NCI-H146 (cell line): ENCODE results near the gene PTPRO.

Experiments
- DNase-seq: peaks from one replicate; lab custom pipeline; 2025; lab: John Stamatoyannopoulos, UW

Gene PTPRO

GRCh38 chr12:15350643-15351042, 28.3 kb downstream of the PTPRO start:
- DNase-seq = no peak

- DNase-seq = peak; percentile 76
These were observed 33.5 kb downstream of the PTPRO start for GRCh38 chr12:15355766-15356165.

- DNase-seq = peak; percentile 99
These were observed 34.6 kb downstream of the PTPRO start for GRCh38 chr12:15356951-15357364.

GRCh38 chr12:15364221-15365160, 42.2 kb downstream of the PTPRO start:
- peak; percentile 48 for DNase-seq

DNA sequence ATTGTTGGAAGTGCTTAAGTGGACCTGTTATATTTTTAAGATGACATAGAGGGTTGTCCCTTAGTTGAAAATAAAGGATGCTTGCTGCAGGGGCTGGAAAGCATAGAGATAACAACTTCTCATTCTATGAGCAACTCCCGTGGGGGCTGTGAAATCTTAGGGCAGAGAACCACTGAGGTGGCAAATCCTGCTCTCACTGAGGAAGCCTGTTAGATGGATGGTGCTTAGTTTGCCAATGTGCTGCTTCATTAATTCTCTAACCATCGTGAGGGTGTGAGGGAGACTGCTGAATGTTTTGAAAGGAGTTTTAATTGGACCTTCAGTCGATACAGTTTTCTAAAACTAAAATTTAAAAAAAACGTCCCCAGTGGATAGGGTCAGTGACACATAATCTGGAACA, 46.5 kb downstream of the PTPRO start:
- DNase-seq = no peak

- no peak for DNase-seq
These were observed 50.0 kb downstream of the PTPRO start for GRCh38 chr12:15372352-15372751.

DNA sequence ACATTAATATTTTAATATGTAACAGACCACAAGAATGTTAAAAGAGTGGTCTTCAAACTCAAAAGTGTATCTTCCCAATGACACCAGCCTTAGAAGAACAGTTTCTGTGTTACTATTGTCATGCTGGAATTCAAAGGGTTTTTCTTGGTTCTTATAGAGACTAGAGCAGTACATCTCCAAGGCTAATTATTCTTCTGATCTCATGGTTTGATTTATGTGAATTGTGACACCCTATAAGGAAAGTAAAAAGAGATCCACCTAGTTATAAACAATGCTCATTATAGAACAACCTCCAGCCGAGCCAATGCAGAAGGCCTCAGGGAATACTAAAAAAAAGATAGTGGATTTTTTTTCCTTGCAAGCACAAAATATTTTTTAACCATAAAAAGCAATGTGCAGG, 65.5 kb downstream of the PTPRO start:
- no peak for DNase-seq

DNA sequence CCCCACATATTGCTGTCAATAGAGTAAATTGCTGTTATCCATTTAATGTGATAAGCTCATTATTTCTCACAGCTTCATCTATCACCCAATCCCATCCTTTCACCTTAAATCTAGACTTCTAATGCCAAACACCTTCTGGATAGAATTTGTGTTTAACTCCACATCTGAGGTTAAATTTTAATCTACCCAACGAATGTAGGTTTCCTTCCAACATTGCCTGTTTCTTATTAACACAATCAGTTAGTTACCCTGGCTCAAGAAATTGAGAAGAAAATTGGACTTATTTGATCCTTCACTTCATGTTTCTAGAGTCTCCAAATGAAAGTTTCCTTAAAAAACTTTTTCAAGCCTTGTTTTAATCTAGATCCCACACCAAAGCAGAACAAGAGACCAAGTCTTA, 67.3 kb downstream of the PTPRO start:
- no peak for DNase-seq

DNA sequence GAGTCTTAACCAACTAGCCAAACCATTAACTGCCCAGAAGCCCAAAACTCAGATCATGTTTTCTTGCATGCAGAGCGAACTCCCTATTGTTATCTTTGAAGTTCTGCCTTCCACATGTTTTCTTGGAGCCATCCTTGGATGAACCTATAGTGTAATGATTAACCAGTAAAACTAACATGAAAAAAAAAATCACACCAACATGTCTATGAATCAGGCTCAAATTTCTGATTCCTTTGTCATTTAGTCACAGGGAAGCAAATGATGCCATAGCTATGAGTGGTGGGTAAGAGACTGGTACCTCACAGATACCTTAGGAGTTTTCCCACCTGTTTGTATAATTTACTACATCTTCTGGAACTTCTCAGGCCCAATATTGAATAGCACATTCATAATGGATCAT, 70.7 kb downstream of the PTPRO start:
- no peak for DNase-seq

DNA sequence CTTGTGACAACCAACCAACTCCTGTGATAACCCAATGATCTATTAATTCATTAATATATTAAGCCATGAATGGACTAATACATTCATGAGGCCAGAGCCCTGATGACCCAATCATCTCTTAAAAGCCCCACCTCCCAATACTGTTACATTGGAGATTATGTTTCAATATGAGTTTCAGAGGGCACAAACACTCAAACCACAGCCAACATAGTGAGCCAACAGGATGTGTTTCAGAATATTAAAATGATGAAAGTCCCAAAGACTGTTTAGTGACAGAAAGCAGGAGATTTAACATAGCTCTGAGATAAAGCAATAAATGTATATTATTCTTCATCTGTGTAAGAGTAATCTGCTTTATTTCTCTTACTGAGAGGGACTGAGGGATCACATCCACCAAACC, 71.7 kb downstream of the PTPRO start:
- no peak for DNase-seq

DNA sequence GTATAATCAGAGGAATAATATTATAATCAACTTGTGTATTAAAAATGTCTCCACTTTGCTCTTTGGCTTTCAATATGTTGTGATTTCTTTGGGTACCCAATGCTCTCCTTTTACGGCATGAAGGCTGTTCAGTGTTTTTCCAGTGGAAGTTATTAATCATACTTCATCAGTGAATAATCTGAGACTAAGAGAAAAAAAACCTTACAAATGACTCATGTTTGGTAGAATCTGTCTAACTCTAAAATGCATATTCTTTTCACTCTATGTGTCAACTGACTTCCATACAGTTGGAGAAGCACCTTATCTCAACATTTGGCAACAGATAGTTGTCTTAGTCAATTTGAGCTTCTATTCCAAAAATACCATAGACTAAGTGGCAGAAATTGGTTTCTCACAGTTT, 82.2 kb downstream of the PTPRO start:
- no peak for DNase-seq

DNA sequence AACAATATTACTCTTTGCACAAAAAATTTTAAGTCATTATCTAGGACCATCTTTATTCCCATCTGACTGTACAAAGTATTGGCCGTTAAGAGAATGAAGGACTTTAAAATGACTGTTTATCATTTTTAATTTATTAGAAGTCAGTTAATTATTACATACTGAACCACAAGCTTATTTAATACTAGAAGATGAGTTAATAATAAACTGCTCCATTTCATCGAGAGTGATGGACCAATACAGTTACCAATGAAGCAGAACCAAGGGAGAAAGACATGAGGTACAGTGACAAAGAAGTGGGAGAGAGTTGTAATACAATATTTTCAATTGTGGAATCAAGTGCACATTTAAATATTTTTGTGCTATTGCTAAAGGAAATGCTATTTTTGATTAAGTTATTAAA, 83.3 kb downstream of the PTPRO start:
- no peak for DNase-seq

DNA sequence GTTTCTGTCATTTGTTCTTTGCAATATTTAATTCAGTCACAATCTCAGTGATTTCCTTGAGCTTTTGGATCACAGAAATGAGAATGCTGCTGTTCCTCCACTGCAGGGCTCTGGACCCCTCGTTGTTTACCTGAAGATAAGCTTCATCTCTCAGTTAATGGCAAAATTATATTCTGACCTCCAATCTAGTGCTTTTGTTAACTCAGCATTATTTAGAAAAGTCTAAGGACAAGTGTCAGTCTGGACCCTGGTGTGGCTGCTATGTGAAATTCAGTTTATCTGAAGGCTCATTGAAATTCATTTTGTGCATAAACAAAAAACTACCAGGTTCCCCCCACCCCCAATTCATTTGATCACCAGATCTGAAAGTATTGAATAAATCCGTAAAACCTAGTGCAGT, 84.7 kb downstream of the PTPRO start:
- DNase-seq = no peak

- DNase-seq = no peak
These were observed 89.5 kb downstream of the PTPRO start for GRCh38 chr12:15411842-15412241.

DNA sequence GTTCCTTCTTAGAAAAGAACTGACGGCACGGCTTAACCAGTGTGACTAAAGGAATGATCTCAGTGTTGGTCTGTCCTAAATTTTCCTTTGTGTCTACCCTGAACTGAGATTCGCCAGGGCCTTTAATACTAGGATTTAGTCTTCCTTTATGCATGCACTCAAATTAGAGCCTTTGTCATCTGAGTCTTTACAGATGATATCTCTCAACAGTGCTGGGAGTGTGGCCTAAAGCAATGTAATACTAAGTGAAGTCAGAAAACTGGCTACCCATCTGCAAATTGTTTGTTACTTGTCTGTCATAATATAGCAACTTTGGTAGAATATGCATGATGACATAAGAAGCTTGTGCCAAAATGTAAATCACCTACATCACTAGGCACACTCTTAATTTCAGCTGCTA, 95.4 kb downstream of the PTPRO start:
- no peak for DNase-seq

GRCh38 chr12:15423629-15424028, 101.3 kb downstream of the PTPRO start:
- peak; percentile 75 for DNase-seq

- no peak for DNase-seq
These were observed 105.6 kb downstream of the PTPRO start for GRCh38 chr12:15427913-15428312.

DNA sequence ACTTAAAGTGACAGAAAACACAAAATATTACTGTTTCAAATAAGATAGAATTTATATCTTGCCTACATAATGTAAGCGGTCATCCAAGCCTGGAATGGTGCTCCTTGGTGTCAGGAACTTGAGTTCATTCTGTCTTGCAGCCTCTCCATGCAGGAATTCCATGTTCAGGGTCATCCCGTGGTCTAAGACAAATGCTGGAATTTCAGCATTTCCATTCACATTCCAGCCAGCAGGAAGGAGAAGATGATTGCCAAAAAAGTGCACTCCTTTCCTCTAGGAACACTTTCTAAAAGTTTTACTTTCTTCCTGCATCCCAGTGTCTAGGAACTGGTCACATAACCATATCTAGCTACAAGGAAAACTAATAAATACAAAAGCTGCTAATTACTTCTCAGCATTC, 106.3 kb downstream of the PTPRO start:
- DNase-seq = no peak

DNA sequence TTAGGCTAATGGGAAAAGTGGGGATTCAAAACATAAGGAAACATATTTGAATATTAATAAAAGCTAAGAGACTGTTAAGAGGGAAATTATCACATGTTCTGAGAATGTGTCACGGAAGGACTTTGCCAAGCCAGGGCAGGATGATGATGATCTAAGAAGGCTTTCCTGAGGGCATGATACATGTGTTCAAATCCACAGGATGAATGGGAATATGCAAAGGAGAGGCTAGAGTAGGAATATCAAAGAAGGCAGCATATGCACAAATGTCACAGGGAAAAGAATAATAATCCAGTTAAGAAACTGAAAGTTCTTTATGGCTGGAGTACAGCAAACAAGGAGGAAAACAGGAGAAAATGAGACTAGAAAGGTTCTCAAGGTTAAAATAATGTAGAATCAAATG, 107.0 kb downstream of the PTPRO start:
- no peak for DNase-seq

- no peak for DNase-seq
These were observed 113.3 kb downstream of the PTPRO start for GRCh38 chr12:15435597-15435996.

- DNase-seq = no peak
These were observed 117.2 kb downstream of the PTPRO start for GRCh38 chr12:15439459-15439858.

DNA sequence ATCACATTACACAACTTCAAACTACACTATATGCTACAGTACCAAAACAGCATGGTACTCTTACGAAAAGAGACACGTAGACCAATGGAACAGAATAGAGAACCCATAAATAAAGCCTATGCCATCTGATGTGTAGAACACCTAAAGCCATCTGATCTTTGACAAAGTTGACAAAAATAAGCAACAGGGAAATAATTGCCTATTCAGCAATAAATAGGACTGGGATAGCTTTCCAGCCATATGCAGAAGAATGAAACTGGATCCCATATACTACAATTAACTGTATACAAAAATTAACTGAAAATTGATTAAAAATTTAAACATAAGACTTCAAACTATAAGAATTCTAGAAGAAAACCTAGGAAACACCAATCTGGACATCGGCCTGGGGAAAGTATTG, 120.7 kb downstream of the PTPRO start:
- DNase-seq = no peak

DNA sequence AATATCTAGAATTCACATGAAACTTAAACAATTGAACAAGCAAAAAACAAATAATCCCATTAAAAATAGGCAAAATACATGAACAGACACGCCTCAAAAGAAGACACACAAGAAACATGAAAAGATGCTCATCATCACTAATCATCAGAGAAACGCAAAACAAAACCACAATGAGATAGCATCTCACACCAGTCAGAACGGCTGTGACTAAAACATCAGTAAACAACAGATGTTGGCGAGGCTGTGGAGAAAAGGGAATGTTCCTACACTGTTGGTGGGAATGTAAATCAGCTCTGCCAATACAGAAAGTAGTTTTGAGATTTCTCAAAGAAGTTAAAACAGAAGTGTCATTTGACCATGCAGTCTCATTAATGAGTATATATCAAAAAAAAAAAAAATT, 121.3 kb downstream of the PTPRO start:
- no peak for DNase-seq

DNA sequence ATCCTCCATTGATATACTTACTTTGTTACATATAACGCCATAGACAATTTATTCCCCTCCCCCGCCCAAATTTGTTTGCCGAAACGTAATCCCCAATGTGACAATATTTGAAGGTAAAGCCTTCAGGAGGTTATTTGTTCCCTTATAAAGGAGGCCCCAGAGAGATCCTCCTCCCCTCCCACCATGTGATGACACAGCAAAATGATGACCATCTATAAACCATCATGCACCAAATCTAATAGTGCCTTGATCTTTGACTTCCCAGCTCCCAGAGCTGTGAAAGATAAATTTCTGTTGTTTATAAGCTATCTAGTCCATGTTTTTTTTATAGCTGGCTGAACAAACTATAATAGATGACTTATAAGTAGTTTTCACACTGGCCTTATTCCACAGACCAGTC, 122.2 kb downstream of the PTPRO start:
- DNase-seq = no peak
